Measurements from ENCODE around the gene USP12.
"Not testable (repeated sequence)": the region's sequence is repeated elsewhere in the genome, so short reads cannot be mapped to it uniquely, and the experiment has no call there.

USP12 gene

GRCh38 chr13:27079421-27079958 is 92.1 kb downstream of the USP12 start:
- DNase-seq (ENCODE audit: low read depth in 2 of 2): no peak

DNA sequence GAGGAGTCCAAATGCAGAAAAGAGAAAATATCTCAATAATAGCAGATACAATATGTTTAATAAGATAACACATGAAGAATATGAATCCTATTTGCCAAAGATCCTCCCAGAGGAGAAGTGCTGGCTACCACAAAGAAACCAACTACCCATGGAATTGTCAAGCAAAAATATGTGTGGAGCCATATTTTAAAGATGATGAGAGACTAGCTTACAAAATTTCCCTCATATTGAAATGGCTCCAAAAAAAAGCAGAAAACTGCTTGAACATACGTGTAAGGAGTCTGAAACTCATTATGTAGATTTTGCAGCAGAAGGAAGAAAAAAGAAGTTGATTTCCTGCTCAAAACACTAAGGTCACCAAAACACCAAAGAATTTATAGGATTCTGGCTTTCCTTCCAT is 94.2 kb downstream of the USP12 start:
- no peak for DNase-seq (ENCODE audit: low read depth in 2 of 2)

DNA sequence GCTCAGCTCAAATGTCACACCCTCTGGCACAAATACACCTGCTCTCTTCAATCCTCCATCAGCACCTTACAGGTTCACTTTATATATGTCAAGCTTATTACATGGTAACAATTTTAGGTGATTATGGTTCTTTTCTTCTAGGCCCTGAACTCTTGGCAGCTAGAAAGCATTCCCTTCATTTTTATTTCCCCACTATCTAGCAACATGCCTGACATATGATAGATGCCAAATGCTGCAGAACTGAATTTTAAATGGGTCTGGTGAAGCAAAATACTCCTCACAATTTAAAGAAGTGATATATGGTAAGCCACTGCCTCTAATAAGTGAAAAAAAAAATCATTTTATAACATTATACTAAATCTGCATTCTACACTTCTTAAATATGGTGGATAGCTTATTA is 95.2 kb downstream of the USP12 start:
- DNase-seq (ENCODE audit: low read depth in 2 of 2): no peak

GRCh38 chr13:27073186-27073585 is 98.4 kb downstream of the USP12 start:
- no peak for DNase-seq (ENCODE audit: low read depth in 2 of 2)

GRCh38 chr13:27066123-27066522 is 105.5 kb downstream of the USP12 start:
- not testable (repeated sequence) for DNase-seq (ENCODE audit: low read depth in 2 of 2)

DNA sequence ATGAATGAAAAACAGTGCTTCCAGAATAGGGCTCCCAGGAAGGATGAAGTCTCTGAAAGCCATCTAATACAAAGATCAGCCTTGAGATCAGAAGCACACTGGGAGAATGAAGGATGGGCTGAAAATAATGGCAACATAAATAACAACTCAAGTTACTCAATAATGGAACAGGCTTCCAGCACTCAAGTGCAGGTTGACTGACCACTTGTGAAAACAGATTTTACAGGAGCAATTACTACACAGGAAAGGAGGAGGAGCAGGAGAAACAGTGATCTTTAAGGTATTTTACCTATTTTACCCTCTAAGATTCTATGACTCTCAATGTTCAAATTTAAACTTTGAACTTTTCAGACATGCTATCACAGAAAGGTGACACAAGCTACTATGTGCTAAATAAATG is 106.0 kb downstream of the USP12 start:
- DNase-seq (ENCODE audit: low read depth in 2 of 2): no peak

DNA sequence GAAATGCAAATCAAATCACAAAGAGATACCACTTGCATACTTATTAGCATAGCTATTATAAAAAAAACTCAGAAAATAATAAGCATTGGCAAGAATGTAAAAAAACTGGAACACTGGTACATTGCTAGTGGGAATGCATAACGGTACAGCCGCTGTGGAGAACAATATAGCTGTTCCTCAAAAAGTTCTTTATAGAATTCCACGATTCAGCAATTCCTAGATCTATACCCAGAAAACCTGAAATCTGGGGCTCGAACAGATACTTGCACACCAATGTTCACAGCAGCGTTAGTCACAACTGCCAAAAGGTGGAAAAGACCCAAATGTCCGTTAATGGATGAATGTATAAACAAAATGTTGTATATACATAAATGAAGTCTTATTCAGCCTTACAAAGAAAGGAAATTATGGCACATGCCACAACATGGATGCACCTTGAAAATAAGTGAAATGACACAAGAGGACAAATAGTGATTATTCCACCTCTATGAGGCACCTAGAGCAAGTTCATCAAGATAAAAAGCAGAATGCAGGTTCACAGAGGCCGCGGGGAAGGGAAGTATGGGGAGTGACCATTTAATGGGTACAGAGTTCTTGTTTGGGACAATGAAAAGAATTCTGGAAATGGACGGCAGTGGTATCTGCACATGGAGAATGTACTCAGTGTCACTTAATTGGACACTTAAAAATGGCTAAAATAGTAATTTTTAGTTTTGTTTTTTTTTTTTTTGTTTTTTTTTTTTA is 107.2 kb downstream of the USP12 start:
- DNase-seq (ENCODE audit: low read depth in 2 of 2): no peak

DNA sequence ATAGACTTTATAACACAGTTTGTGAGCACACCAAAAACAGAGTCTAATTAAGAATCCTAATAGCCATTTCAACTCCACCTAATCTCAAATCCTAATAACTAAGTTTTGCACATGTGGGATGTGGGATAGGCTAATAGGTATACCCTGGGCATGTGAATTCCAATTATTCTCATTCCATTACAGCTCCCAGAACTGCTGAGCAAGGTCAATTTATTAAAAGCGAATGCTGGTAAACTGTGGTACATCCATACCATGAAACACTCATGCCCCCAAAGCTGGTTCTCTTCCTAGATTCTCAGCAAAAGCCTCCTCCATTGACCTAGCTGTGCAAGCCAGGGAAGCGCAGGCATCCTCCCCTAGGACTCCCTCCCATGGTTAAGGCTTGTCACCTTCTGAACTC is 113.8 kb downstream of the USP12 start:
- no peak for DNase-seq (ENCODE audit: low read depth in 2 of 2)

DNA sequence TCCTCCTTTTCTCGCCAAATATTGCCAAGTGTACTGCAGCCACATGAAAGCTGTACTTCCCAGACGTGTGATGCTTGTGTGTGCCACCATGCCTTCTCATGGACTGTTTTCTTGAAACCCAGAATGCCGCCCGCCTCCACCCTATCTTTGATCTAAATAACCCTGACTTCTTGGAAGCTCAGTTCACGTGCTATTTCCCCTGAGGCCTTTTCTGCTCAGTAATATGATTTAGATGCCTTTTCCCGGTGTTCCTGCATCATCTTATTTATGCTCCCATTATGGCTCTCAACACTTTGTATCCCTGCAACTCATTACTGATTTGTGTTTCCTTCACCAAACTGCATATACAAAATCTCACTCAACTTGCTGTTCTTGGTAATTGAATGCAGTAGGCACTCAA is 116.1 kb downstream of the USP12 start:
- DNase-seq (ENCODE audit: low read depth in 2 of 2): no peak

GRCh38 chr13:27054760-27055159 is 116.9 kb downstream of the USP12 start:
- no peak for DNase-seq (ENCODE audit: low read depth in 2 of 2)

DNA sequence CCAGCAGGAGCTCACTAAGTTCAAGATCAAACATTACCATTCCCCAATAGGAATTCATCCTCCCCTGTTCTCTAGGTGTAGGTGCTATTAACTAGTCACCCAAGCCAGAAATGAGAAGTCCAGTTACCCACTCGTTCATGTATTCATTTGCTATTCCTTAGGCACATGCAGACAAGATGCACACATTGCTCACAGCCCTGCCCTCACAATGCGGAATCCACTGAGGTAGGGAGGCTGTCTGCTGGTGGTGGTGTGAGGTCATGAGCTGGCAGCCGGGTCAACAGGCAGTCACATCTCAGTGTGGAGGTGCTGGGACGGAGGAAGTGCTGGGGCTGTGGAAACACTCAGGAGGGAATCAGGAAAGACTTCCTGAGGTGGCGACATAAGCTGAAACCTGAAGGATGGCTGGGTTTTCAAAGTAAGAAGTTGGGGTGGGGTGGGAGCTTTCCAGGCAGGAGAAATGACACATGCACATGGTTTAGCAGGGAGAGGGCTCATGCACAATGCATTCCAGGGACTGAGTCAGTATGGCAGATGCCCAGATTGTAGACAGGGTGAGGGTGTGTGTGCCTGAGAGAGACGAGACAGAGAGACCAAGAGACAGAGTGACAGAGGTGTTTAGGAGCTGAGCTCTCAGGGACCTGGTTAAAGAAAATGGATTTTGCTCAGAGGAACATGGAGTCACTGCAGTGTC is 117.6 kb downstream of the USP12 start:
- no peak for DNase-seq (ENCODE audit: low read depth in 2 of 2)

- DNase-seq (ENCODE audit: low read depth in 2 of 2): no peak
Measured at GRCh38 chr13:27053210-27053884, 118.3 kb downstream of the USP12 start.

DNA sequence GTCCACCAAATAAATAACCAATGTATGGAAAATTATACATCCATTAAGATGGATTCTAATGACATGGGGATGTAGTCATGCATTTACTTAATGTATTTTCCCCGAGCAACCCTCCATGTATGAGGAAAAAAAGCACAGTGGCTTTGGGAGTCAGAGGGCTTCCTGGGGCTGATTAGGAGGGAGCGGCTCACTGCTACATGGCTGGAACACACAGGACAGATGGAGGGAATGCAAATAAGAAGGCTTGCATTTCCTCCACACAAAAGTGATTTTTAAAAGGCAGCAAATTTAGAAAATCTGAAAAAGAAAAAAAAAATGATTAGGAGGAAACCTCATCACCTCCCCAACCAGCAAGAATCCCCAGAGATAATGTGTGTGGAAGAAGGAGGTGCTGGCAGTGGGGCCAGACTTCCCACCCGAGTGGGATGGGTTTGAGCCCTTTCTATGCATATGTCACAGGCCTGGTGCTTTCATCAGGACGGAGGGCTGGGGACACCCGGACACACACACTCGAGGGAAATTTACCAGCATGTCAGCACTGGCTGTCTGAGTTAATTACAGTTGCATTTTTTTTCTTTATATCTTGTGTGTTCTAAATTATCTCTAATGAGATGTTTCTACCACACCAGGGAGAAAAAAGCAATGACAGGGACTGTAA is 118.9 kb downstream of the USP12 start:
- DNase-seq (ENCODE audit: low read depth in 2 of 2): no peak

GRCh38 chr13:27047081-27047480 is 124.5 kb downstream of the USP12 start:
- no peak for DNase-seq (ENCODE audit: low read depth in 2 of 2)

DNA sequence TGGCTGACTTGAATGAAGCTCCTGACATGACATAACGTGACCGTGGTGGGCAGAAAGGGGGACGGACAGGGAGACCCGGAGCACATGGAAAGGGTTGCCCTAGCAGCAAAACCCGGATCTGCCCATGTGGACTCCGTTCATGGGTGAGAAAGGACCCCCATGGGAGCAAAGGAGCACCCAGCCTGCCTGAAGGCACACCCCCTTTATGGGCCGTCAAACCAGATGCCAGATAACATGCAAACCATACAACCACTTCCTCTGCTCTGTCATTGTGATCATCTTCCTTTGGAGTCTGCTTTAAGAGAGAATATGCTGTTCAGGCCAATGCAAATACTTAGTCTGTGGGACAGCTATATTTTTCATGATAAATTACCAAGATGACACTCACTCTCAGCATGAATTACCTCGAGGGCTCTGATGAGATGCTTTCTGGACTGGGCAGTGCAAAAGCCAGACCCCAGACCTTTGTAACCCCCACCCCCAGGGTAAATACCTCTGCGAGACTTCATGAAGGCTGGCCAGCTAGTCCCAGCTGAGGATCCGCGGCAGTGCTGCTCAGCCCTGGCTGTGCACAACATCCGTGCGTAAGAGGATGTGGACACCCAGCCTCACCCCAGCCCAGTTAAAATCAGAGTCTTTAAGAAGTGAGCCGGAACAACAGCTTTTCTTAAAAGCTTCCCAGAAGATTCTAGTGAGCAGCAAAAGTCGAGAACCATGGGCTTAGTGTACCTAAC is 126.6 kb downstream of the USP12 start:
- DNase-seq (ENCODE audit: low read depth in 2 of 2): no peak

- no peak for DNase-seq (ENCODE audit: low read depth in 2 of 2)
Measured at GRCh38 chr13:27043013-27043412, 128.6 kb downstream of the USP12 start.

GRCh38 chr13:27041341-27041740 is 130.3 kb downstream of the USP12 start:
- DNase-seq (ENCODE audit: low read depth in 2 of 2): no peak

- DNase-seq (ENCODE audit: low read depth in 2 of 2): no peak
Measured at GRCh38 chr13:27040826-27041108, 130.8 kb downstream of the USP12 start.

GRCh38 chr13:27039171-27039701 is 132.4 kb downstream of the USP12 start:
- DNase-seq (ENCODE audit: low read depth in 2 of 2): no peak

- DNase-seq (ENCODE audit: low read depth in 2 of 2): no peak
Measured at GRCh38 chr13:27038323-27038722, 133.3 kb downstream of the USP12 start.

- DNase-seq (ENCODE audit: low read depth in 2 of 2): no peak
Measured at GRCh38 chr13:27037571-27037970, 134.0 kb downstream of the USP12 start.
